Measurements from ENCODE around the gene ID4.

The ID4 gene

GRCh38 chr6:19805129-19805481, 32.1 kb upstream of the ID4 start:
- peaks cover under 1% of the 10 kb centered on the region for H3K9me3 ChIP-seq (ENCODE audit: control insufficient read depth, low read length)
- 57 to 85% methylated on average over 3 to 4 of the region's 6 CpGs for WGBS, 2 experiments (ENCODE audit: insufficient coverage in 2 of 2)
- H3K4me1 ChIP-seq (ENCODE audit: control insufficient read depth, insufficient read depth, low read length, poor library complexity, severe bottlenecking): peaks cover 18% of the 10 kb centered on the region
- H3K4me3 ChIP-seq (ENCODE audit: extremely low read depth, insufficient read depth, low read length, poor library complexity, severe bottlenecking): peak overlapping the region; percentile 43
- H3K36me3 ChIP-seq (ENCODE audit: control insufficient read depth, insufficient read depth, low read length): no peaks in the 10 kb centered on the region
- H3K27ac ChIP-seq (ENCODE audit: low read depth, low read length, severe bottlenecking): peak overlapping the region; percentile 100

GRCh38 chr6:19806971-19807396, 30.2 kb upstream of the ID4 start:
- H3K9me3 ChIP-seq (ENCODE audit: control insufficient read depth, low read length): no peaks in the 10 kb centered on the region
- no peaks in the 10 kb centered on the region for H3K36me3 ChIP-seq (ENCODE audit: control insufficient read depth, insufficient read depth, low read length)
- no peak overlapping the region for H3K4me3 ChIP-seq (ENCODE audit: extremely low read depth, insufficient read depth, low read length, poor library complexity, severe bottlenecking)
- WGBS, 2 experiments (ENCODE audit: insufficient coverage in 2 of 2): 95 to 98% methylated on average over 14 to 20 of the region's 21 CpGs
- no peak overlapping the region for H3K27ac ChIP-seq (ENCODE audit: low read depth, low read length, severe bottlenecking)
- peaks cover 18% of the 10 kb centered on the region for H3K4me1 ChIP-seq (ENCODE audit: control insufficient read depth, insufficient read depth, low read length, poor library complexity, severe bottlenecking)

GRCh38 chr6:19811397-19812079, 25.6 kb upstream of the ID4 start:
- 82 to 90% methylated on average over 8 to 9 of the region's 11 CpGs for WGBS, 2 experiments (ENCODE audit: insufficient coverage in 2 of 2)
- H3K4me3 ChIP-seq (ENCODE audit: extremely low read depth, insufficient read depth, low read length, poor library complexity, severe bottlenecking): no peak overlapping the region
- H3K36me3 ChIP-seq (ENCODE audit: control insufficient read depth, insufficient read depth, low read length): no peaks in the 10 kb centered on the region

GRCh38 chr6:19812512-19813119, 24.6 kb upstream of the ID4 start:
- 78 to 86% methylated on average over 4 of the region's 6 CpGs for WGBS, 2 experiments (ENCODE audit: insufficient coverage in 2 of 2)
- H3K36me3 ChIP-seq (ENCODE audit: control insufficient read depth, insufficient read depth, low read length): no peaks in the 10 kb centered on the region
- no peak overlapping the region for H3K27ac ChIP-seq (ENCODE audit: low read depth, low read length, severe bottlenecking)
- no peaks in the 10 kb centered on the region for H3K4me1 ChIP-seq (ENCODE audit: control insufficient read depth, insufficient read depth, low read length, poor library complexity, severe bottlenecking)
- no peak overlapping the region for H3K4me3 ChIP-seq (ENCODE audit: extremely low read depth, insufficient read depth, low read length, poor library complexity, severe bottlenecking)
- peaks cover 2% of the 10 kb centered on the region for H3K9me3 ChIP-seq (ENCODE audit: control insufficient read depth, low read length)

More at GRCh38 chr6:19811397-19812079, 25.6 kb upstream of the ID4 start:
- H3K27ac ChIP-seq (ENCODE audit: low read depth, low read length, severe bottlenecking): no peak overlapping the region
- no peaks in the 10 kb centered on the region for H3K9me3 ChIP-seq (ENCODE audit: control insufficient read depth, low read length)
- H3K4me1 ChIP-seq (ENCODE audit: control insufficient read depth, insufficient read depth, low read length, poor library complexity, severe bottlenecking): no peaks in the 10 kb centered on the region

DNA sequence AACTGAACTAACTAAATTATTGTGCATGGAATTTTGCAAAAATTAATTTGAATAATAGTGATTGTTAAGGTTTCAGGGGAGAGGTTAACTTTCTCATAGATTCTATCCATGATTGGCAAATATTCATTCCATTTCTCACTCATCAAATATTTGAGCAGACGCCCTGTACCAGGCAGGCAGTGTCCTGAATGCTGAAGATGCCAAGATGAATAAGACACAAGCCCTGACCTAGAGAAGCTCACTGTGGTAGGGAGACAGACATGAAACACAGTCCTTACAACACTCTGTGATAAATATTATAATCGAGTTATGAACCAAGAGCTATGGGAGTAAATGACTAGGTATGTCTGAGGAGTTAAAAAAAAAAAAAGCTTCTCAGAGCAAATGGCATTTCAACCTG, 18.4 kb upstream of the ID4 start:
- no peak overlapping the region for H3K4me3 ChIP-seq (ENCODE audit: extremely low read depth, insufficient read depth, low read length, poor library complexity, severe bottlenecking)
- H3K9me3 ChIP-seq (ENCODE audit: control insufficient read depth, low read length): peaks cover 2% of the 10 kb centered on the region
- H3K36me3 ChIP-seq (ENCODE audit: control insufficient read depth, insufficient read depth, low read length): no peaks in the 10 kb centered on the region
- H3K4me1 ChIP-seq (ENCODE audit: control insufficient read depth, insufficient read depth, low read length, poor library complexity, severe bottlenecking): no peaks in the 10 kb centered on the region
- no peak overlapping the region for H3K27ac ChIP-seq (ENCODE audit: low read depth, low read length, severe bottlenecking)
- WGBS, 2 experiments (ENCODE audit: insufficient coverage in 2 of 2): 100% methylated on average over 1 of the region's 2 CpGs; no CpG with 5 or more reads in 1 of the 2 experiments

DNA sequence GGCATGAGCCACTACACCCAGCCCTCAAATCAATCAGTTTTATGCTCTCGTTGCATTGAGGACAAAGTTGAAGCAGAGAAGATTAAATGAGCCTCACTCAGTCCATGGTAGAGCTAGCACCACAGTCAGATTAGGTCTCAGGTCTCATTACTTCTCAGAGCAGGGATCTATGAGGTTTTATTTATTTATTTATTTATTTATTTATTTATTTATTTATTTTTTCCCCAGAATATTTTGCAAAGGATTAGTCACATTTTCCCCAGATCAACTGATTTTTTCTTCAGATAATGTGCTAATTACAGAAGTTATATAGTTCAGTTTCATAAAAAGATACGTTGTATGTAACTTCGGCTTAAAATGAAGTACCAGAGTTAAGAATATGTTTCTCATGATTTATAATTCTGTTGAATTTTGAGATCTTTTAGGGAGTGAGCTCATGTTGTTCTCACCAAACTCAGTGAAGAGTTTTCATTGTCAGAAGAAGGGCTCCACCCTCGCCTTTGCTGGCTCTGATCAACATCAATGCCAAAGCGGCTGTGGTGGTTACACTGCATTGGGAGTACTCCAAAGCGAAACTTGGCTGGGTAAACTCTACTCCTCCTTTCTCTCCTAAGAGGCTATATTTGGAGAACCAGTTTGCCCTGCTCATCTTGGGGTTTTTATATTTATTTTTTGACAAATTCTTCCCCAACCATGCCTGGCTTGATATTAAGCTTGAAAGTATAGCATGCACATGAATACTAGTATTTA, 12.9 kb upstream of the ID4 start:
- Histone ChIP-seq H3K36me3 (ENCODE audit: control insufficient read depth, insufficient read depth, low read length) (no peaks in the 10 kb centered on the region), H3K4me1 (ENCODE audit: control insufficient read depth, insufficient read depth, low read length, poor library complexity, severe bottlenecking) (no peaks in the 10 kb centered on the region), H3K27ac (ENCODE audit: low read depth, low read length, severe bottlenecking) (no peak overlapping the region), H3K9me3 (ENCODE audit: control insufficient read depth, low read length) (no peaks in the 10 kb centered on the region), H3K4me3 (ENCODE audit: extremely low read depth, insufficient read depth, low read length, poor library complexity, severe bottlenecking) (no peak overlapping the region)
- 90 to 100% methylated on average over 2 to 4 of the region's 6 CpGs for WGBS, 2 experiments (ENCODE audit: insufficient coverage in 2 of 2)

DNA sequence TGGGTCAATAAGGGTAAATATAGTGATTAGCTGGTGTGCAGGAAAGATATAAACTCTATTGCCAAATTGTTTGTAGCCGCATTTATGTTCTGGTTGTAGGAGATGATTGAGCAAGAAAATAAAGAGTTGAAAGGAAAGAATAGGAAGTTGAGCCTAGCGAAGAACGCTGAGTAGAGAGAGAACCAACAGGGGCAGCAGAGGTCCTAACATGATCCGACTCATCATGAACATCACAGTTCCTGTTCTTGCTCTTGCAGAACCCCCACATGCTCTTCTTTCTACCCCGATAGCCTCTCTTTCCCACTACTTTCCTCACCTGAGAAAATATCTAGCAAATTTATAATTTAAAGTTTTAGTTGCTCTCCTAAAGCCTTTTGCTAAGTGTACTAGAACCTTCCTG, 9.9 kb upstream of the ID4 start:
- no peak overlapping the region for H3K27ac ChIP-seq (ENCODE audit: low read depth, low read length, severe bottlenecking)
- 92 to 94% methylated on average over 2 to 3 of the region's 5 CpGs for WGBS, 2 experiments (ENCODE audit: insufficient coverage in 2 of 2)
- H3K36me3 ChIP-seq (ENCODE audit: control insufficient read depth, insufficient read depth, low read length): no peaks in the 10 kb centered on the region
- H3K9me3 ChIP-seq (ENCODE audit: control insufficient read depth, low read length): no peaks in the 10 kb centered on the region
- H3K4me3 ChIP-seq (ENCODE audit: extremely low read depth, insufficient read depth, low read length, poor library complexity, severe bottlenecking): no peak overlapping the region
- no peaks in the 10 kb centered on the region for H3K4me1 ChIP-seq (ENCODE audit: control insufficient read depth, insufficient read depth, low read length, poor library complexity, severe bottlenecking)

DNA sequence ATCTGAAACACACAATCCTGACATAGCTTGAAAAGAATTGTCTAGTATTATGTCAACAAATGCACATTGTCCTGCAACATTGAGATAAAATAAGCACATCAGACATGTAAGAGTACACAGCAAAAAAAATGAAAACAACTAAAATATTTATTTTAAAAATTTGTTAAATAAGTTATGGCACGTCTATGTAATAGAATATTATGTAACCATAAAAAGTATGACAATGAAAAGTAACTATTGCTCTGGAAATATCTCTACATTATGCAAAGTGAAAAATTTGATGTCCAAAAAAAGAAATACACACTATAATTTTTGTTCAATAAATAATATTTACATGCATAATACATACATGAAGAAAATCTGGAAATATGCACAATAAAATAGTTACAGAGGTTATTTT, 9.3 kb upstream of the ID4 start:
- H3K4me3 ChIP-seq (ENCODE audit: extremely low read depth, insufficient read depth, low read length, poor library complexity, severe bottlenecking): no peak overlapping the region
- no peak overlapping the region for H3K27ac ChIP-seq (ENCODE audit: low read depth, low read length, severe bottlenecking)
- WGBS, 2 experiments (ENCODE audit: insufficient coverage in 2 of 2): no CpG with 5 or more reads among the region's 1 CpG
- no peaks in the 10 kb centered on the region for H3K36me3 ChIP-seq (ENCODE audit: control insufficient read depth, insufficient read depth, low read length)
- no peaks in the 10 kb centered on the region for H3K4me1 ChIP-seq (ENCODE audit: control insufficient read depth, insufficient read depth, low read length, poor library complexity, severe bottlenecking)
- no peaks in the 10 kb centered on the region for H3K9me3 ChIP-seq (ENCODE audit: control insufficient read depth, low read length)

DNA sequence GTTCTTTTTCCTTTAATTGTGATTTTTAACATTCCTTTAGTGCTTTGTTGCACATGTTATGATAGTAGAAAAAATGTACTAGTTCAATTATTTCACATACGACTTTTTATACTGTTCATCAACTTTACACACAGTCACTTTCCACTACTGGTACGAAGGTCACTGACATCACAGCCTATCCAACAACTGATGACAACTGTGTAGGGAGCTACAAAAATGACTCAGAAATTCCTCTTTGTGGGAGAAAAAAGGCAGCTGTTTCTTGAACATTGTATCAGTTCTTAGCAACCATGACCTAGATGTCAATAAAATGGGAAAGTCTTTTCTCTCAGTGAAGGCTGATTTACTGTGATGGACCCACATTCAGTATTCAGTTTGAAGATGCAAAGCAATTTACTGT, 7.0 kb upstream of the ID4 start:
- H3K27ac ChIP-seq (ENCODE audit: low read depth, low read length, severe bottlenecking): no peak overlapping the region
- H3K4me1 ChIP-seq (ENCODE audit: control insufficient read depth, insufficient read depth, low read length, poor library complexity, severe bottlenecking): peaks cover 9% of the 10 kb centered on the region
- WGBS, 2 experiments (ENCODE audit: insufficient coverage in 2 of 2): 100% methylated on average over 1 of the region's 2 CpGs; no CpG with 5 or more reads in 1 of the 2 experiments
- no peak overlapping the region for H3K4me3 ChIP-seq (ENCODE audit: extremely low read depth, insufficient read depth, low read length, poor library complexity, severe bottlenecking)
- H3K36me3 ChIP-seq (ENCODE audit: control insufficient read depth, insufficient read depth, low read length): no peaks in the 10 kb centered on the region
- H3K9me3 ChIP-seq (ENCODE audit: control insufficient read depth, low read length): no peaks in the 10 kb centered on the region

DNA sequence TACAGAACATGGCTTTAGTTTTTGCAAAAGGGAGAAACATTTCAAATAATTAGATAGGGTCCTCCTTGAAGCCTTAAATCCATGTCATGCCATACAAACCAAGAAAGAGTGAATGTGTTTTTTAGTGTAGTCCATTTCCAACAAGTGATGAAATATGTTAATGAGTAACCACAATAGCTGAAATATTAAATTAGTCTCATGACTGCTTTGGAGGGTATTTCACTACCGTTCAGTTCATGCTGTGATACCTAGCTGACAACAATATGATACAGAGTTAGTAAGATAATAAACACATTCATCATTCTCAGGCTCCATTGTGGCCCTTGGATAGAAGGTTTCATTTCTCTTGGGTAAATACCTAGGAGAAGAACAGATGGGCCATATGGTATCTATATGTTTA, 5.8 kb upstream of the ID4 start:
- H3K9me3 ChIP-seq (ENCODE audit: control insufficient read depth, low read length): no peaks in the 10 kb centered on the region
- H3K4me3 ChIP-seq (ENCODE audit: extremely low read depth, insufficient read depth, low read length, poor library complexity, severe bottlenecking): no peak overlapping the region
- H3K27ac ChIP-seq (ENCODE audit: low read depth, low read length, severe bottlenecking): no peak overlapping the region
- peaks cover 20% of the 10 kb centered on the region for H3K4me1 ChIP-seq (ENCODE audit: control insufficient read depth, insufficient read depth, low read length, poor library complexity, severe bottlenecking)
- WGBS, 2 experiments (ENCODE audit: insufficient coverage in 2 of 2): no CpG with 5 or more reads among the region's 1 CpG
- no peaks in the 10 kb centered on the region for H3K36me3 ChIP-seq (ENCODE audit: control insufficient read depth, insufficient read depth, low read length)

GRCh38 chr6:19833947-19834346, 3.2 kb upstream of the ID4 start:
- Histone ChIP-seq H3K36me3 (ENCODE audit: control insufficient read depth, insufficient read depth, low read length) (no peaks in the 10 kb centered on the region), H3K4me3 (ENCODE audit: extremely low read depth, insufficient read depth, low read length, poor library complexity, severe bottlenecking) (no peak overlapping the region), H3K4me1 (ENCODE audit: control insufficient read depth, insufficient read depth, low read length, poor library complexity, severe bottlenecking) (peaks cover 24% of the 10 kb centered on the region), H3K9me3 (ENCODE audit: control insufficient read depth, low read length) (no peaks in the 10 kb centered on the region), H3K27ac (ENCODE audit: low read depth, low read length, severe bottlenecking) (no peak overlapping the region)
- 89 to 96% methylated on average over 4 to 5 of the region's 5 CpGs for WGBS, 2 experiments (ENCODE audit: insufficient coverage in 2 of 2)

Measured in mesodermal cell (in vitro differentiated cells).